ENCODE data around the gene SBF2. TPM values are rescaled to one million over a fixed set of nuclear protein-coding genes. Genes with fewer than 3 reads are reported as not detected.

The SBF2 gene
- total RNA-seq, 1 experiment from 2014 or later: 23.1 TPM

GRCh38 chr11:9777066-9777465 is 517.0 kb downstream of the SBF2 start:
- DNase-seq (ENCODE audit: low read depth): no peak

- no peak for DNase-seq (ENCODE audit: low read depth)
Observed at GRCh38 chr11:9776203-9776602, 517.8 kb downstream of the SBF2 start.

- no peak for DNase-seq (ENCODE audit: low read depth)
Observed at GRCh38 chr11:9775398-9775779, 518.6 kb downstream of the SBF2 start.

- DNase-seq (ENCODE audit: low read depth): peak; percentile 75
Observed at GRCh38 chr11:9774591-9775397, 519.2 kb downstream of the SBF2 start.

- no peak for DNase-seq (ENCODE audit: low read depth)
Observed at GRCh38 chr11:9774109-9774508, 519.9 kb downstream of the SBF2 start.

GRCh38 chr11:9773524-9773923 is 520.5 kb downstream of the SBF2 start:
- DNase-seq (ENCODE audit: low read depth): no peak

GRCh38 chr11:9772218-9772617 is 521.8 kb downstream of the SBF2 start:
- DNase-seq (ENCODE audit: low read depth): no peak

- no peak for DNase-seq (ENCODE audit: low read depth)
Observed at GRCh38 chr11:9771071-9771511, 522.9 kb downstream of the SBF2 start.

GRCh38 chr11:9769621-9770020 is 524.4 kb downstream of the SBF2 start:
- no peak for DNase-seq (ENCODE audit: low read depth)

GRCh38 chr11:9765320-9766101 is 528.5 kb downstream of the SBF2 start:
- DNase-seq (ENCODE audit: low read depth): peak; percentile 86

GRCh38 chr11:9763301-9763700 is 530.7 kb downstream of the SBF2 start:
- DNase-seq (ENCODE audit: low read depth): no peak

GRCh38 chr11:9762531-9762930 is 531.5 kb downstream of the SBF2 start:
- no peak for DNase-seq (ENCODE audit: low read depth)

GRCh38 chr11:9761441-9761945 is 532.5 kb downstream of the SBF2 start:
- no peak for DNase-seq (ENCODE audit: low read depth)

GRCh38 chr11:9760193-9760575 is 533.8 kb downstream of the SBF2 start:
- DNase-seq (ENCODE audit: low read depth): peak; percentile 91

GRCh38 chr11:9759519-9760192 is 534.4 kb downstream of the SBF2 start:
- peak; percentile 100 for DNase-seq (ENCODE audit: low read depth)

GRCh38 chr11:9758637-9759518 is 535.1 kb downstream of the SBF2 start:
- DNase-seq (ENCODE audit: low read depth): peak; percentile 84

- peak; percentile 75 for DNase-seq (ENCODE audit: low read depth)
Observed at GRCh38 chr11:9757809-9758636, 536.0 kb downstream of the SBF2 start.

- no peak for DNase-seq (ENCODE audit: low read depth)
Observed at GRCh38 chr11:9756878-9757277, 537.1 kb downstream of the SBF2 start.

GRCh38 chr11:9756461-9756860 is 537.6 kb downstream of the SBF2 start:
- no peak for DNase-seq (ENCODE audit: low read depth)

Data from HT1080 (cell line).